Inflammatory macrophage (primary cell): ENCODE measurements around the gene MS4A10.
"Not testable (repeated sequence)": the region's sequence is repeated elsewhere in the genome, so short reads cannot be mapped to it uniquely, and the experiment has no call there.

Experiments
- DNase-seq, 2 donors: peaks; one replicate each; pipeline ENCODE4 v3.0.0-alpha.2; 2020 to 2022

Gene MS4A10

DNA sequence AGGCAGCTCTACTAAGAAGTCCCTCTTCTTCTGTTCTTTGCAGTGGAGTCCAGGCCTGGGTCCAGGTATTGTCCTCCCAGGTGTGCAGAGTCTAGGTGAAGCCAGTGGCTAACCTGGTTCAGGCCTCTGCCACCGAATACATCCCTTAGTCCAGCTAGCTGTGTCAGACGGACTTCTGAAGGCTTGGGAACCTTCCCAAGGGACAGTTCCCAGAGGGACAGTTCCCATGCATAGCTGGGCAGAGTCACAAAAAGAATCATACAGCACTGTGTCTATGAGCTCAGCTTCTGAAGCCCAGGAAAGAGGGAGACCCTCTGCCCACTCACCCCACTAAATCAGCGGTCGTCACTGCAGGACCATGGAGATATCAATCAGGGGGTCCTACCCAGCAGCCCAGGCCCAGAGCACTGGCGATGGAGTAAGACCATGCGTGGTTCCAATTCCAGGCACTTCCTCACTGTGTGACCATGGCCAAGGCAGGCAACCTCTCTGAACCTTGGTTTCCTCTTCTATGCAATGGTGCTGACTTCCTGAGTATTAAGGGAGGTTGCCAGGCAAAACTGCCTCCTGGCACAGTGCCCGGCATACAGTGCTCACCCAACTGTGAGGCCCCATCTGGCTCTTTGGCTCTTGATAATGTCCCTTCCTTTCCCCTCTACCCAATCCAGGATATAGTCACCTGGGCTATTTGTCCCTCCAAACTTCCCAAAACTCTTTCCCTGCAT lies 3.4 kb downstream of the MS4A10 start:
- DNase-seq = no peak

DNA sequence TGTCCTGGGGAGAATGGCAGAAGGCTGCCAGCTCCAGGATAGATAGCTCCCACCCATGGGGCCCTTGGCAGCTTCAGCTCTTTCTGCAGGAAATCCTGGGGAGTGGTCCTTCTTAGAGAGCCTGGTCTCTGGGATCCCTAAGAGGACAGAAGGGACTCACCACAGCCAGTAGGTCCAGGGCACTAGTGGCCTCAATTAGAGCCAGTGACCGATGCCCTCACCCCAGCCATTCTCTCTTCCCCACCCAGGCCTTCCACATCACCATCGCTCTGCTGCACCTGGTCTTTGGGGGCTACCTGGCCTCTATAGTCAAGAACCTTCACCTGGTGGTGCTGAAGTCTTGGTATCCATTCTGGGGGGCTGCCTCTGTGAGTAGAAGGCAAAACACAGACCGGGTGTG lies 5.6 kb downstream of the MS4A10 start:
- DNase-seq = no peak

DNA sequence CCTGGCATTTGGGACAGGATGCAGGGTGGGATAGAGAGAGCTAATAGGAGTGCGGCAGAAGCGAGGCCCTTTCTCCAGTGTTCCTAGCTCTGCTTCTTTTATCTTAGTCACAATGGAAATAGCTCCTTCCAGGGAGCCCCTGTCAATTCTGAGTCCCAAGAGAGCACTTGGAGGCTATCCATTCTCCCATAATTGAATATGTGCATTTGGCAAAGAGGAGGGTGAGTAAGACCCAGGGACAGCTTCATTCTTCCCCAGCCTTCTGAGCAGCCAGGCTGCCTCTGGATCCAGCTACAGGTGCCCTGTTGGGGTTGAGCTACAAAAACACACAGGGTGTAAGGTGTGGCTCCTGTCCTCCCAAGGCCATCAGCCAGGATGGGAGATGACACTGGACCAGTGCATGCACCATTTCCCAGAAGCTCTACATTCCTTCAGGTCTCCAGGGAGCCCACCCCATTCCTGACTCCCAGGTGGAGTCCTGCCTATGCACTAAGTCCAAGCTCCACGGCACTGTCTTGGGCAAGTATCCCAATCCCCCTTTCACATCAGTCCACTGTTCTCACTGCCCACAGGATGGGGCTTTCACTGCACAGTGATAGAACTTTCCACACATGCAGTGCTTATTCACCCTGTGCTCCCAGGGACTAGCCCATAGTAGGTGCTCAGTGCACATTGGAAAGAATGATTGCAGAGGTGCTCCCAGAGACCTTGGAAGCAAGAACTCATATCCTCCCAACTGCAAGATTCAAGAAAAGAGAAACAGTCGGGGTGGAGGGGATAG lies 6.2 kb downstream of the MS4A10 start:
- DNase-seq = no peak

DNA sequence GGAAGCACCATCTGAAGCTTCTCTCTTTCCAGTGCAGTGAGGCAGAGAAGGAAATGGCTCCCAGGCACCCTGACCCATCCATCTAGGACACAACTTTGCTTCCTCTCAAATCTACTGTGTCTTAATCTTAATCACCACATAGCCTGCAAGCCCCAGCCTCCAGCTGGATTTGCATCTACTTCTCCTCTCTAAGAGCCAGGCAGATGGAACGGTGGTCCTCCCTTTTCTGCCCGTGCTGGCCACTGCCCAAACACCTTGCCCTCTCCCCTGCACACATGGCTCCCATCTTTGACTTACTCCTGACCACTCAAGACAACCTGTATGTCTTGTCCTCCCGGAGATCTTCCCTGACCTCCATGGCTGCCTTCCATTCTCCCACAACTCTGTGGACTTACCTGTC lies 7.4 kb downstream of the MS4A10 start:
- DNase-seq = no peak

DNA sequence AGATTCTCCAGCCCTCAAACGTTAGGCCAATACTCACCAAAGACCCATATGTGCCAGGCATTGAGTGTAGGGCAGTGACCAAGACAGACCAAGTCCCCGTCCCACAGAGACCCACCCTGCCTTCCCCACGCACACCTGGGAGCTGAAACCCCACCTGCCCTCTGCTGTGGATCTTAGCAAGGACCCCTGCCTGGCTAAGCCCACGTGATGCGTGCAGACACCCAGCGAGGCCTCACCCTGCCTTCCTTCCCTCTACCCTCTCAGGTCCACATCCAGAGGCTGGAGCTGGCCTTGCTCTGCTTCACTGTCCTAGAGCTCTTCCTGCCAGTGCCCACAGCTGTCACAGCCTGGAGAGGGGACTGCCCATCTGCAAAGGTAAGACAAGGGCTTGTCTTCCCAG lies 10.2 kb downstream of the MS4A10 start:
- DNase-seq = no peak

DNA sequence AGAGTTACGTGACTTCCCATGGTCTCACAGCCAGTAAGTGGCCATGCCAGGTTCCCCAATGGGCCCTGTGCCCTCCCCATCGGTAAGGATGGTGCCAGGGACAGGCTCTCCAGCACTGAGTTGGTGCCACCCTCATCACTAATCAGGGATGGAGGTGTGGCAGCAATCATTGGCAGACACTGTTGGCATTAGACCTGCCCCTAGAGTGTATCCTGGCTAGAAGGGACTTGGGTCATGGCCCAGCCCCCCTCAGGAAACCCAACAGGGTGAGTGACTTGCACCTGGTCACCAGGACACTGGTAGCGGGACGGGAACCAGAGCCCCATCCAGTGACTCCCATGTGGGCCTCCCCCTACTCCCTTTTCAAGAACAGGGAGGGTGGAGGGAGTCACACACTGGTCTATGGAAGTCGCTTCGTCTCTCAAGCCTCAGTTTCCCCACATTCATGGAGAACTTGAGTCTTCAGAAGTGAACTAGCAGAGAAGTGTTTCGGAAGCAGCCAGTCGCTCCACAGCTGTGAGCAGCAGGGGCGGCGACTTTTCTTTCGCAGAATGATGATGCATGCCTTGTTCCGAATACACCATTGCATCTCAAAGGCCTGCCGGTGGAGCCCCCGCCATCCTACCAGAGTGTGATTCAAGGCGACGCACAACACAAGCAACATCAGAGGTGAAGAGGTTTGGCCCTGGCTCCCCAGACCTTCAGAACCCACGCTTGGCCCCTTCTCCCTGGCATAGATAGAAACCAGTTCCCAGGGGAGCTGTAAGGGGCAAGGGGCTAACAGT lies 12.9 kb downstream of the MS4A10 start:
- DNase-seq = no peak

DNA sequence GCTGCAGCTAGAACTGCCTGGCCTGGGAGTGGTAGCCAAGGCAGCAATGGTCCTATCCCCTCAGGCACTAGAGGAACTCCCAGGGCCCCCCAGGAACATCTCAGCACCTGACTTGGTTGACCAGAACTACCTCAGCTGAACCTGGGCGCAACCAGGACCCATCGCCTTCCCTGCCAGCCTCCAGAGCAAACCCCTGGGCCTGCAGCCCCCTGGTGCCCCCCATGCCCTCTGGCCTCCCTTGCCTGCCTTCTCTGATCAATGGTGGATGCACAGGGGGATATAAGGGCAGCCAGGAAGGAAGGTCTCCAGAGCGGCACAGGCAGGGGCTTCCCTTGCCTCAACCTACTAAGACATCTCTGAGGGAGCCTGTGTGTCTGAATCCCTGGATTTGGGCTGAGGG lies 13.5 kb downstream of the MS4A10 start:
- DNase-seq = no peak

DNA sequence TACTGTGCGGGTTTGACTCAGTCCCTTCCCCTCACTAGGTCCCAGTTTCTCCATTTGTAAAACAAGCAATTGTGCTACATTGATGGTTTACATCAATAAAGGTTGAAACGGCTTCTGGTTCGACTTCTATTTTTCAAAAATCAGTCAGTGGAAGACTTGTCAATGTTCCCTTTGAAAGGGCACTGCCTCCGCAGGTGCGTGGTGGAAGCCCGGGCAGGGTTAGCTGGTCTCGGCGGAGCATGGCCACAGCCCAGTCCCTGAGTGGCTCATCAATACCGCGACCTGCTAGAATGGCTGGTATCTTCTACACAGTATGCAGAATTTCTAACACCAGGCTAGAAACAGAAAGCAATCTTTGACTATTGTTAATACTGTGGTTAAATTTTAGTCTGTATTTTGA lies 16.1 kb downstream of the MS4A10 start:
- no peak for DNase-seq

DNA sequence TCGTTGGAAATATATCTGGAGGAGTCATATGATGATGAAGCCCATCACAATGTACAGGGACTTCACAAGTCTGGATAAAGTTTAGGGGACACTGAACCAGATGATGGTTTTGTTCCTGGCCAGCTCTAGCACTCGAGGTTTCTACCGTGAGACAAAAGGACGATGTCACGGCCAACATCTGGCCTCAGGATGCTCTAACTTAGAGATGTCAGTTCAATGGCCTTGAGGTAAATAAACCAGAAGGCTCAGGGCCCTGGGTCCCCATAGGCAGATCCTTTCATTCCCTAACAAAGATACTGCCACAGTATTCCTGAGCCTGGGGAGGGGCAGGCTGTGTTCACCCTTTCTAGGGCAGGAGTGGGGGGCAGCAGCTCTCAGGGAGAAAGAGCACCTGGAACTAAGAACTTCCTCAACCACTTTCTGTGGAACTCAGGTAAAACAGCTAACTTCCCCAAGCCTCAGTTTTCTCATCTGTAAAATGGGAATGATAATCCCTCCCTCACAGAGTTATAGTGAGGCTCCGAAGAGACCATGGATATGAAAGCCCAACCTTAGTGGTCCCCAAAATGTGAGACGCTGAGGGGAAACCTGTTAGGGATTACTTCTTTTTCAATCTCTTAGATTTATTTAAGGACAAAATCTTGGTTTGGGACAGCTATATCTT lies 18.3 kb downstream of the MS4A10 start:
- no peak for DNase-seq

DNA sequence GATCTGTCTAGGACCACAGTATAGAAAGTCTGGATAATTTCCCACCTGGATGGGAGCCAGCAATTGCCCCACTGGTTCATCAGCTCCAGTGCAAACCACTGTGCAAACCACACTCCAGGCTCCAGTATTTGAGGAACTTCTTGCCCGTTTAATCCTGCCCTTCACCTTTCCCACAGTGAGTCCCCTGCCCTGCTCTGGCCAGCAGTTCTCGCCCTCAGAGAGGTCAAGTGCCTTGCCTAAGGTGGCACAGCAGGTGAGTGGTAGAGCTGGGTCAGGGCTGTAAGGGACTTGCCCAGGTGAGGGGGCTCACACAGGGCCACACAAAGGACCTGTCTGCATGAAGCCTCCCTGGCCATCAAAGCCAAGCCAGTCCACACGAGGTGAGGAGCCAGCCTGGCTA lies 24.1 kb downstream of the MS4A10 start:
- no peak for DNase-seq

DNA sequence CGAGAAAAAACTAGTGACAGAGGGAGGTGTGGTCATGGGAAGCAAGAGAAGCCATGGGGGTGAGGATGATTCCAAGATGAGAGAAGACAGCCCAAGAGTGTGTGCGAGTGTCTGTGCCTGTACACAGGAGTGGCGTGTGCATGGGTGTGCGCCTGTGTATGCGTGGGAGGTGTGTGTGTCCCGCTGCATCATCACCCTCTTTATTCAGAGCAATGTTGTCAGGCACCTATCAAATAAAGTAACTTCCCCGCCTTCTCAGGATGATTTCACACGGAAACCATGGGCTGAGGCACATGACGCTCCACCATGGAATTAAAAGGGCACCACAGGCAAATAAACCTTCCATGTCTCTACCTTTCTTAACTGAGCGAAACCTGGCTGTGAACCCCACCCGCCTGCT lies 24.6 kb downstream of the MS4A10 start:
- DNase-seq = no peak

DNA sequence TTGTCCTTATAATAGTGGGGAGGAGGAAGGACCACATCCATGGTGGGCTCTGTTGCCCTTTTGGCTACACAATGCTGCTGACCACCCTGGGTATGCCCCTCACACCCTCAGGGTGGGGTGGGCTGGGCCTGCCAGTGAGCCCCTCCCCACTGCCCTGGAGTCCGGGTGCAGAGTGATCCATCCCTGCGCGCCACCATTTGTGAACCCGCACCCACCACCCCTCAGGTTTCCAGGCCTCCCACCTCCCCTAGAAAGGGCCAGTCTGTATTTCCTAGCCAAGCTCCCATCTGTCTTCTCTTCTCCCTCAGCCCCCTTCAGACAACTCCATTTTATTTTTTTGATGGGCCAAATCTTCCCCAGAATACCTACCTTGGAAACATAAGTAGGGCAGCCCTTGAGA lies 25.0 kb downstream of the MS4A10 start:
- no peak for DNase-seq

DNA sequence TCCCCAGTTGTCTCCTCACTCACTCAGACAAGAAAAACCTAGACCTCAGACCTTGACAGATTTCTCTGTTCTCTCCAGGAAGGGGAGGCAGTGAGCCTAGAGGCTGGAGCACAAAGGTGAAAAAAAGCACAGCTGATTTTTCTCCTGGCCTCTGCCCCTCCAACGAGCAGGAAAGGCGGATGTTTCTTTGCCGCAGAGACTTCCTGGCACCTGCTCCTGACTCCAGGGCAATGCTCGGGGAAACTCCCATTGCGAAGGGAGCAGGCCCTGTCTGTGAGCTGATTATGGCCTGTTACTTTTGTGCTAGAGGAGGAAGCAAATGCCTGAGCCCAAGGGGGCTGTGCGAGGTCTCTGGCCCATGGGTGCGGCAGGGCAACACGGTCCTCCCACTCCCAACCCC lies 25.4 kb downstream of the MS4A10 start:
- DNase-seq = no peak

DNA sequence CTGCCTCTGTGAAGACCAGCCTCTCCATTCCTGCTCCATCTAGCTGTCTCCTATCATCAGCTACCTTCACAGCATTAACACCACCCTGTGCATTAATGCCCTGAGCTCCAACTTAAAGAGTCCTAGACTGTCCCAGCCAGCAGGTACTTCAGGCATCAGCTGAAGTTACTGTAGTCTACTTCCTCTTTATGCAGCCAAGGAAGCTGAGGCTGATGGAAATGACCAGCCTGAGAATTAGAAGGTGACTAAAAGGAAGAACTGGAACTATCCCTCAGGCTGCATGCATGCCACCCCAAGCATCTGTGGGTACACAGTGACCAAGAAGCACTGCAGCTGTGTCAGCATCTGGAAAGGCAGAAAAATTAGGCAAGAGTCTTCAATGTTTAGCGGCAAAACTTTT lies 28.2 kb downstream of the MS4A10 start:
- peak; percentile 13 to 19 for DNase-seq

DNA sequence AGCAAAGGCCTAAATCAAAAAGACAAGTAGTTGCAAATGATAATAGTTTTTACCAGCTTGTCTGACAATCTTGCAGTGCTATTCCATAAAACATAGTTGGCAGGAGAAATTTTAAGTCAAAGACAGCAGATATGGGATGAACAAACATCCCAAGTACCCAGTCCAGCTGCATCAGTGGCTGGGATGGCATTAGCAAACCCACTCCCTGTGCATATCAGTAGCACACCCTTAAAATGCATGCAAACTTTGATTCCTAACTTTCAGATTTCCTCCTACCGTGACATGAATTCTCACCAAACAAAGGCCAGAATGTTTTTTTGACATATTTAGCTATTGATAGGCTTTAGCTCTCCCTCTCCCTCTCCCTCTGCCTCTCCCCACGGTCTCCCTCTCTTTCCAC lies 29.0 kb downstream of the MS4A10 start:
- DNase-seq = no peak

DNA sequence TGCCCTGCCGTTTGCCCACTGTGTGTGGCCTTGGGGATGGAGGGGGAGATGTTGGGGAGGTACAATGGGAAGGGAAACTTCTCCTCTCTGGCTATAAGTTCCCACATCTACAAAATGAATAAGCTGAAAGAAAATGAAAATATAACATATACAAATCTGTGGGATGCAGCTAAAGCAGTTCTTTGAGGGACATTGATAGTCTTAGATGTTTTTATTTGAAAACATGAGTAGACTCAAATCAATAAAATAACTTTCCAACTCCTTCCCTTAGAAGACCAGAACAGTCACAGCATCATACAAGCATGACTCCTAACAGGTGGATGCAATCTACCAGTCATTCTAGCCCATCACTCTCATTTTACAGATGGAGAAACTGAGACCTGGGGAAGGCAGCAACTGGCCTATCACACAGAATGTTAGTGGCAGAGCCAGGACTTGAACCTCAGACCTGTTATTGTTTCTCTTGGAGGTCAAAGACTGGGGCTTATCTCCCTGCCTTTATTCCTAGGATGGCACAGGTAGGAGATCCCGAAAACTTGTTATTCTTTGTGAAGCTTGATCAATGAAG lies 31.5 kb downstream of the MS4A10 start:
- no peak for DNase-seq

DNA sequence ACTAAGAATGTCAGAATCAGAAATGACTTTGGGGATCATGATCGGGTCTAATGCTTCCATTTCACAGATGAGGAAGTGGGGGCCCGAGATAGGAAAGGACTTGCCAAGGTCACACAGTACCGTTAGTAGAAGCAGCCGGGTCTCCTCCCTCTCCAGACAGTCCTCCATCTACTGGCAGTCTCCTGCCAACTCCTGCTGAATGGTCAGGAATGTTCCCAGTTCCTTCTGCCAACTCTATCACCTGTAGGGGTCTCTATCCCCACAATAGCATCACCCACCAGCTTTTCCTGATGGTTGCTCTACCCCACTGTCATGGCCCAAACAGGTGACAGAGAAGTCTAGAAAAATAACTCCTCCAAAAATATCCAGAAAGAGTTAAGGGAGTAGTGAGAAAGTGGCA lies 32.9 kb downstream of the MS4A10 start:
- DNase-seq = no peak

DNA sequence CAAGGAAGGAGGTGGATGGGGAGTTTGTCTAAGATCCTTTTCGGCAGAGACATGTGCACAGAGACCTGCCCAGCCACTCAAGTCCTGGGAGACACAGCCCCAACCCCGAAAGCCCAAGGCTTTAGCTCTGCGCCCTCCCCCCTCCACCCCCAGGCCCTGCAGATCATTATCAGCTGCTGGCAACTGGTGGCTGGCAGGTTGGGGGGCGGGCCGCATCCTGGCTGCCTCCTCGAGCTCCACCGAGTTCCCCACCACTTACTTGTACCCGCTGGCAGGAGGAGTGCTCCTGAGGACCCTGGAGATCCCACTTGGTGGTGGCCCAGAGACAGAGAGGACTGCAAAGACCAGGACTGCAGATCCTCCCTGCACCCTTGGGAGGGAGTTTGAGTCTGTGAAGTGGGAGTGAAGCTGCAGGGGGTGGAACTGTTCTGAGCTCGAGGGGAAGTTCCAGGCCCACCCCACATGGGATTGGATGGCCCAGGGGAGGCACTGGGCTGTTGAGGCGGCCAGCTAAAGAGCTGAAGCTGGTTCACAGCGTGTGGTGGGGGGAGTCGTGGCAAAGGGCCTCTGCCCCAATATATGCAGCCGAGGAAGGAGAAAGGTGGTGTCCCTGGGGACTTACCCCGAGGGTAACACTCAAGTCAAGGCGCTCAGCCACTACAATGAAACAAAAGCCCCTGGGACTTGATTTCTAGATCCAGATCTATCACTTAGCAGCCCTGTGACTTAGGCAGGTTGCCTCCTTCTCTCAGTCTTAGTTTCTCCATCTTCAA lies 36.9 kb downstream of the MS4A10 start:
- DNase-seq = no peak

DNA sequence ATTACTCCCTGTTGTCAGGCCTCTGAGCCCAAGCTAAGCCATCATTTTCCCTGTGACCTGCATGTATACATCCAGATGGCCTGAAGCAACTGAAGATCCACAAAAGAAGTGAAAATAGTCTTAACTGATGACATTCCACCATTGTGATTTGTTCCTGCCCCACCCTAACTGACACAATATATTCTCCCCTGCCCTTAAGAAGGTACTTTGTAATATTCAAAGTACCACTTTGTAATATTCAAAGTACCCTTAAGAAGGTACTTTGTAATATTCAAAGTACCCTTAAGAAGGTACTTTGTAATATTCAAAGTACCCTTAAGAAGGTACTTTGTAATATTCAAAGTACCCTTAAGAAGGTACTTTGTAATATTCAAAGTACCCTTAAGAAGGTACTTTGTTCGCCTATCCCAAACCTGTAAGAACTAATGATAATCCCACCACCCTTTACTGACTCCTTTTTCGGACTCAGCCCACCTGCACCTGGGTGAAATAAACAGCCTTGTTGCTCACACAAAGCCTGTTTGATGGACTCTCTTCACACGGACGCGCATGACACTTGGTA lies 38.7 kb downstream of the MS4A10 start:
- not testable (repeated sequence) for DNase-seq

DNA sequence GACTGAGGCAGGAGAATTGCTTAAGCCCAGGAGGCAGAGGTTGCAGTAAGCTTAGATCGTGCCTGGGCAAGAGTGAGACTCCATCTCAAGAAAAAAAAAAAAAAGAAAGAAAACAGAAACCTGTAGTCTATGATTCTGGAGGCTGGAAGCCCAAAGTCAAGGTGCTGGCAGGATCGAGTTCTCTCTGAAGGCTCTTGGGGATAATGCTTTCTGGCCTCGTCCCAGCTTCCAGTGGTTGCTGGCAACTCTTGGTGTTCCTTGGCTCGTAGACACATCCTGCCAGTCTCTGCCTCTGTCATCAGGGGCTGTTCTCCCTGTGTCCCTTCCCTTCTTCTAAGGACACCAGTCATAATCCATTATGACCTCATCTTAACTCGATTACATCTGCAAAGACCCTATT lies 40.0 kb downstream of the MS4A10 start:
- DNase-seq = no peak

DNA sequence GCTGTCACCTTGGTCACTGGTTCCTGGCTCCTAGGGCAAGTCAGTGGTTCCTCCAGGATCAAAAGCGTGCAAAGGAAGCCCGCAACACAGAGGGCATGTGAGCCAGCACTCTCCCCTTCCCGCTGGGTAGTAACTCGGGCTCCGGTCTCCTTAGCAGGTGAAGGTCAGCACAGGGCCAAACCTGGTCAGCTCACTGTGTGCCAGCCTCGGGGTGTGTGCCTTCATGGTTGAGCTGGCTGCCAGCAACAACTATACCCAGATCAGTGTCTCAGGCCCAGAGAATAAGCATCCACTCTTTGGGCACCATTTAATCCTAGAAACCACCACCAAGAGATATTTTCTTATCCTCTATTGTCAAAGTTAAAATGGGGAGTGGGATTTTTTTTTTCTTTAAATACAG lies 40.7 kb downstream of the MS4A10 start:
- DNase-seq = no peak
